BE2C (cell line): Measurements from ENCODE around the gene PNMA8A.

Source experiments
- DNase-seq: peaks from one replicate; pipeline ENCODE4 v3.0.0-alpha.2; 2020
- H3K27me3 ChIP-seq: fragments of 250-450 bp; sonication (Bioruptor Pico); 2 replicates; pipeline ENCODE4 v1.5.1; 2020; ENCODE audit warnings: mild to moderate bottlenecking
- H3K36me3 ChIP-seq: fragments of 250-450 bp; sonication (Bioruptor Pico); 2 replicates; pipeline ENCODE4 v1.5.1; 2020; ENCODE audit warnings: mild to moderate bottlenecking
- H3K4me1 ChIP-seq: fragments of 250-450 bp; sonication (Bioruptor Pico); 2 replicates; pipeline ENCODE4 v1.5.1; 2020
- H3K4me3 ChIP-seq: 2 replicates; pipeline ENCODE4 v1.5.1; 2011; ENCODE audit warnings: low read depth, low read length
- H3K9me3 ChIP-seq: fragments of 250-450 bp; sonication (Bioruptor Pico); 2 replicates; pipeline ENCODE4 v1.5.1; 2020
- CTCF ChIP-seq: IDR thresholded peaks from 2 replicates; pipeline ENCODE4 v1.5.1; 2012; ENCODE audit warnings: mild to moderate bottlenecking, low read depth, low read length

The PNMA8A gene

GRCh38 chr19:46456930-46457329, 14.4 kb downstream of the PNMA8A start:
- TF ChIP-seq CTCF = no peak
- H3K36me3 ChIP-seq = no peaks in the 10 kb centered on the region
- H3K27me3 ChIP-seq = no peaks in the 10 kb centered on the region
- no peak for DNase-seq
- H3K4me1 ChIP-seq = no peaks in the 10 kb centered on the region
- H3K4me3 ChIP-seq = no peak overlapping the region
- H3K9me3 ChIP-seq = no peaks in the 10 kb centered on the region

- Histone ChIP-seq H3K9me3 (0 out of 2 replicates have a peak, but pooled peaks cover 2% of the 10 kb centered on the region), H3K4me1 (no peaks in the 10 kb centered on the region), H3K27me3 (no peaks in the 10 kb centered on the region), H3K36me3 (no peaks in the 10 kb centered on the region), H3K4me3 (peak overlapping the region; percentile 32)
- DNase-seq = no peak
- no peak for TF ChIP-seq CTCF
These were observed 17.1 kb downstream of the PNMA8A start for GRCh38 chr19:46454244-46454643.

GRCh38 chr19:46453661-46454060, 17.7 kb downstream of the PNMA8A start:
- DNase-seq = no peak
- Histone ChIP-seq H3K36me3 (no peaks in the 10 kb centered on the region), H3K9me3 (0 out of 2 replicates have a peak, but pooled peaks cover 2% of the 10 kb centered on the region), H3K27me3 (no peaks in the 10 kb centered on the region), H3K4me1 (no peaks in the 10 kb centered on the region), H3K4me3 (no peak overlapping the region)
- no peak for TF ChIP-seq CTCF

- no peak for TF ChIP-seq CTCF
- Histone ChIP-seq H3K36me3 (no peaks in the 10 kb centered on the region), H3K27me3 (no peaks in the 10 kb centered on the region), H3K9me3 (0 out of 2 replicates have a peak, but pooled peaks cover 2% of the 10 kb centered on the region), H3K4me1 (no peaks in the 10 kb centered on the region), H3K4me3 (no peak overlapping the region)
- no peak for DNase-seq
These were observed 19.2 kb downstream of the PNMA8A start for GRCh38 chr19:46452186-46452585.

GRCh38 chr19:46451352-46451751, 20.0 kb downstream of the PNMA8A start:
- Histone ChIP-seq H3K9me3 (0 out of 2 replicates have a peak, but pooled peaks cover 2% of the 10 kb centered on the region), H3K4me1 (no peaks in the 10 kb centered on the region), H3K36me3 (no peaks in the 10 kb centered on the region), H3K4me3 (no peak overlapping the region), H3K27me3 (no peaks in the 10 kb centered on the region)
- no peak for TF ChIP-seq CTCF
- no peak for DNase-seq

GRCh38 chr19:46450737-46451136, 20.6 kb downstream of the PNMA8A start:
- H3K27me3 ChIP-seq = no peaks in the 10 kb centered on the region
- H3K4me3 ChIP-seq = no peak overlapping the region
- 0 out of 2 replicates have a peak, but pooled peaks cover 2% of the 10 kb centered on the region for H3K9me3 ChIP-seq
- no peaks in the 10 kb centered on the region for H3K36me3 ChIP-seq
- H3K4me1 ChIP-seq = no peaks in the 10 kb centered on the region
- DNase-seq = no peak
- no peak for TF ChIP-seq CTCF
